ENCODE data around the gene PDIA4.

PDIA4 gene

DNA sequence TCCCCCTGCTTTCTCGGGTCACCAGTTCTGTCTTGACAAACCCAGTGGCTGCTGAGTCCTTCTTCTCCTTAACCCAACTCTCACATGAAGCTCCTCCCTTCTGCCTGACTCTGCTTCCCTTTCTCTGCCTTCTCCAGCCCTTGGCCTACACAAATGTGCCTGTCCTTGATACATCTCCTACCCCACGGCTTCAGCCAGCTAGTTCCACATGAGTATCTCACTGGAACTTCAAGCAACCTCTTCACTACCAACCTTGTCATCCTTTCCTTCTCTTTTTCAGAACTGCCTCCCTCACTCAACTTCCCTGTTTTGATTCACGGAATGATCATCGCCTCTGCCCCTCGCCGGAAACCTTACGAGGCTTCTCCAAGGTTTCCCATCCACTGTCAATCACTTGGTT is 55.9 kb downstream of the PDIA4 start:
- TF ChIP-seq, protein P1, sequence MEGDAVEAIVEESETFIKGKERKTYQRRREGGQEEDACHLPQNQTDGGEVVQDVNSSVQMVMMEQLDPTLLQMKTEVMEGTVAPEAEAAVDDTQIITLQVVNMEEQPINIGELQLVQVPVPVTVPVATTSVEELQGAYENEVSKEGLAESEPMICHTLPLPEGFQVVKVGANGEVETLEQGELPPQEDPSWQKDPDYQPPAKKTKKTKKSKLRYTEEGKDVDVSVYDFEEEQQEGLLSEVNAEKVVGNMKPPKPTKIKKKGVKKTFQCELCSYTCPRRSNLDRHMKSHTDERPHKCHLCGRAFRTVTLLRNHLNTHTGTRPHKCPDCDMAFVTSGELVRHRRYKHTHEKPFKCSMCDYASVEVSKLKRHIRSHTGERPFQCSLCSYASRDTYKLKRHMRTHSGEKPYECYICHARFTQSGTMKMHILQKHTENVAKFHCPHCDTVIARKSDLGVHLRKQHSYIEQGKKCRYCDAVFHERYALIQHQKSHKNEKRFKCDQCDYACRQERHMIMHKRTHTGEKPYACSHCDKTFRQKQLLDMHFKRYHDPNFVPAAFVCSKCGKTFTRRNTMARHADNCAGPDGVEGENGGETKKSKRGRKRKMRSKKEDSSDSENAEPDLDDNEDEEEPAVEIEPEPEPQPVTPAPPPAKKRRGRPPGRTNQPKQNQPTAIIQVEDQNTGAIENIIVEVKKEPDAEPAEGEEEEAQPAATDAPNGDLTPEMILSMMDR (IDR thresholded peaks at IDR 0.05; ENCODE audit: low read length): no peak
- no peak for TF ChIP-seq EZH2 (IDR thresholded peaks at IDR 0.05; ENCODE audit: borderline replicate concordance, low read length)
- H3K4me1 ChIP-seq (ENCODE audit: insufficient read depth, low read length, severe bottlenecking): peaks cover 9% of the 10 kb centered on the region
- H3F3A ChIP-seq (ENCODE audit: insufficient read depth, low read length): no peaks in the 10 kb centered on the region
- H3K36me3 ChIP-seq (ENCODE audit: insufficient read depth, low read length): no peaks in the 10 kb centered on the region
- no peaks in the 10 kb centered on the region for H3K27me3 ChIP-seq (ENCODE audit: insufficient read depth, low read length)
- no peaks in the 10 kb centered on the region for H3K9me3 ChIP-seq (ENCODE audit: low read length)
- H2AFZ ChIP-seq (ENCODE audit: low read length): no peak overlapping the region
- H3K27ac ChIP-seq (ENCODE audit: low read depth, low read length, poor library complexity, severe bottlenecking): no peak overlapping the region
- no peak overlapping the region for H3K4me2 ChIP-seq (ENCODE audit: low read length)
- H4K20me1 ChIP-seq (ENCODE audit: insufficient read depth, low read length): no peaks in the 10 kb centered on the region
- H3K9ac ChIP-seq (ENCODE audit: low read length): no peak overlapping the region
- H3K79me2 ChIP-seq (ENCODE audit: insufficient read depth, low read length): no peaks in the 10 kb centered on the region
- no peaks in the 10 kb centered on the region for H3K9me2 ChIP-seq (ENCODE audit: low read depth, low read length)
- H3K4me3 ChIP-seq (ENCODE audit: low read depth, low read length, poor library complexity, severe bottlenecking): no peak overlapping the region

DNA sequence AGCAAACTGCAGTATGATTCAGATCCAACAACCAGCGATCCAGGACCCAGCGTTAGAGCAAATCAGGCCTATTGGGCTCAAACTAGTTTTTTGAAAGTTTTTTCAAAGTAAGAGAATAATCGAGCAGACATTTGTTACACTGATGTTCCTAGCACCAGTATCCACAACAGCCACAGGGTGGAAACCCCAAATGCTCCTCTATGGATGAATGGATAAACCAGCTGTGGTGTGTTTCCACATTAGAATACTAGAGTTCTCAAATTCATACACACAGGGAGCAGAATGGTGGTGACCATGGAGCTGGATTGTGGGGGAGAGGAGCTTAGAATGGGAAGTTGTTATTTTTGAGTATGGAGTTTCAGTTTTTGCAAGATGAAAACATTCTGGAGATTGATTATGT is 60.7 kb downstream of the PDIA4 start:
- Histone ChIP-seq H3K27ac (ENCODE audit: low read depth, low read length, poor library complexity, severe bottlenecking) (no peak overlapping the region), H3K4me2 (ENCODE audit: low read length) (peak overlapping the region; percentile 60; the same call in 1 of the 2 replicates), H3F3A (ENCODE audit: insufficient read depth, low read length) (no peaks in the 10 kb centered on the region), H3K9ac (ENCODE audit: low read length) (no peak overlapping the region), H3K4me1 (ENCODE audit: insufficient read depth, low read length, severe bottlenecking) (peaks cover 32% of the 10 kb centered on the region), H3K36me3 (ENCODE audit: insufficient read depth, low read length) (no peaks in the 10 kb centered on the region), H4K20me1 (ENCODE audit: insufficient read depth, low read length) (no peaks in the 10 kb centered on the region), H2AFZ (ENCODE audit: low read length) (no peak overlapping the region), H3K27me3 (ENCODE audit: insufficient read depth, low read length) (peaks cover 7% of the 10 kb centered on the region; the same call in 1 of the 2 replicates), H3K9me3 (ENCODE audit: low read length) (no peaks in the 10 kb centered on the region), H3K79me2 (ENCODE audit: insufficient read depth, low read length) (no peaks in the 10 kb centered on the region), H3K4me3 (ENCODE audit: low read depth, low read length, poor library complexity, severe bottlenecking) (no peak overlapping the region), H3K9me2 (ENCODE audit: low read depth, low read length) (no peaks in the 10 kb centered on the region)
- no peak for TF ChIP-seq EZH2 (IDR thresholded peaks at IDR 0.05; ENCODE audit: borderline replicate concordance, low read length)
- TF ChIP-seq, protein P1 (IDR thresholded peaks at IDR 0.05; ENCODE audit: low read length): no peak

DNA sequence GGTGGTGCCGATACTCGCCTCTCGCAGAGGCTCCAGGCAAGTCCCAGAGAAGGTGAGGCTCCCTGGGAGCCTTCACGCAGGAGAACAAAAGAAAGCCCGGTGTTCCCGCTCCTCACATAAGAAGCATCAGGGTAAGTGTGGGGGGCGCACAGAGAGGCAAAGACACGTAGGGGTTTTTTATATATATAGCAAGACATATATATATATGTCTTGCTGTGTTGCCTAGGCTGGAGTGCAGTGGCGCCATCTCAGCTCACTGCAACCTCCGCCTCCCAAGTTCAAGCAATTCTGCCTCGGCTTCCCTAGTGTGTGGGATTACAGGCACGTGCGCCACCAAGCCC is 61.3 kb downstream of the PDIA4 start:
- H3K27me3 ChIP-seq (ENCODE audit: insufficient read depth, low read length): peaks cover 7% of the 10 kb centered on the region; the same call in 1 of the 2 replicates
- no peaks in the 10 kb centered on the region for H3K79me2 ChIP-seq (ENCODE audit: insufficient read depth, low read length)
- H3K36me3 ChIP-seq (ENCODE audit: insufficient read depth, low read length): no peaks in the 10 kb centered on the region
- H3K9ac ChIP-seq (ENCODE audit: low read length): no peak overlapping the region
- H3F3A ChIP-seq (ENCODE audit: insufficient read depth, low read length): no peaks in the 10 kb centered on the region
- no peak for TF ChIP-seq EZH2 (IDR thresholded peaks at IDR 0.05; ENCODE audit: borderline replicate concordance, low read length)
- TF ChIP-seq, protein P1 (IDR thresholded peaks at IDR 0.05; ENCODE audit: low read length): no peak
- no peak overlapping the region for H3K27ac ChIP-seq (ENCODE audit: low read depth, low read length, poor library complexity, severe bottlenecking)
- H4K20me1 ChIP-seq (ENCODE audit: insufficient read depth, low read length): no peaks in the 10 kb centered on the region
- peaks cover 35% of the 10 kb centered on the region for H3K4me1 ChIP-seq (ENCODE audit: insufficient read depth, low read length, severe bottlenecking)
- H3K4me2 ChIP-seq (ENCODE audit: low read length): peak overlapping the region; percentile 60
- H2AFZ ChIP-seq (ENCODE audit: low read length): no peak overlapping the region
- H3K9me3 ChIP-seq (ENCODE audit: low read length): no peaks in the 10 kb centered on the region
- no peaks in the 10 kb centered on the region for H3K9me2 ChIP-seq (ENCODE audit: low read depth, low read length)
- peak overlapping the region; percentile 48 for H3K4me3 ChIP-seq (ENCODE audit: low read depth, low read length, poor library complexity, severe bottlenecking)

All from OCI-LY1 (cell line).